ENCODE data around the gene CDKAL1. TPM values are rescaled to one million over a fixed set of nuclear protein-coding genes. Genes with fewer than 3 reads are reported as not detected.

The CDKAL1 gene
- total RNA-seq, 1 experiment from 2014 or later: 16.1 TPM

GRCh38 chr6:21201637-21202350 is 667.5 kb downstream of the CDKAL1 start:
- H2AFZ ChIP-seq: no peak overlapping the region
- H3K27me3 ChIP-seq (ENCODE audit: insufficient read depth, low read depth): no peaks in the 10 kb centered on the region
- no peak overlapping the region for H3K4me2 ChIP-seq
- peak in 1 of 2 experiments; percentile 58 for DNase-seq
- no peaks in the 10 kb centered on the region for H3K36me3 ChIP-seq (ENCODE audit: low read depth)
- BruUV-seq (replicated peaks): no TSS peak
- no peaks in the 10 kb centered on the region for H4K20me1 ChIP-seq (ENCODE audit: insufficient read depth)
- H3K4me1 ChIP-seq (replicated peaks; ENCODE audit: insufficient read depth): peaks cover 7% of the 10 kb centered on the region; the same call in 1 of the 2 replicates
- no peak overlapping the region for H3K27ac ChIP-seq
- no peaks in the 10 kb centered on the region for H3K9me3 ChIP-seq (ENCODE audit: insufficient read depth, low read depth)
- H3K9me2 ChIP-seq (ENCODE audit: insufficient read depth): no peaks in the 10 kb centered on the region
- ChIA-PET POLR2A (ENCODE audit: unreplicated experiment) (no interaction called here), CTCF (interaction anchor here (0.5 kb wide), 1 partner anchor 1178 kb away, joined by 5 read pairs; no protein-coding TSS in a partner anchor)
- H3K4me3 ChIP-seq: no peak overlapping the region
- H3K79me2 ChIP-seq (ENCODE audit: low read depth): no peaks in the 10 kb centered on the region
- no peaks in the 10 kb centered on the region for H3F3A ChIP-seq (ENCODE audit: insufficient read depth, low read depth)
- TF ChIP-seq EZH2 (IDR thresholded peaks at IDR 0.05; ENCODE audit: low read depth) (no peak), CTCF (conservative IDR thresholded peaks at IDR 0.05) (no peak)
- intact Hi-C loops (cut with micrococcal nuclease; ENCODE audit: unreplicated experiment): no loop called here

GRCh38 chr6:21202521-21202920 is 668.3 kb downstream of the CDKAL1 start:
- no TSS peak for BruUV-seq (replicated peaks)
- Histone ChIP-seq H3F3A (ENCODE audit: insufficient read depth, low read depth) (no peaks in the 10 kb centered on the region), H3K79me2 (ENCODE audit: low read depth) (no peaks in the 10 kb centered on the region), H3K4me1 (replicated peaks; ENCODE audit: insufficient read depth) (peaks cover 7% of the 10 kb centered on the region; the same call in 1 of the 2 replicates), H3K9me2 (ENCODE audit: insufficient read depth) (no peaks in the 10 kb centered on the region), H3K27ac (no peak overlapping the region), H3K4me2 (no peak overlapping the region), H2AFZ (no peak overlapping the region), H4K20me1 (ENCODE audit: insufficient read depth) (no peaks in the 10 kb centered on the region), H3K9me3 (ENCODE audit: insufficient read depth, low read depth) (no peaks in the 10 kb centered on the region), H3K36me3 (ENCODE audit: low read depth) (no peaks in the 10 kb centered on the region), H3K4me3 (no peak overlapping the region), H3K27me3 (ENCODE audit: insufficient read depth, low read depth) (no peaks in the 10 kb centered on the region)
- ChIA-PET POLR2A (ENCODE audit: unreplicated experiment) (no interaction called here), CTCF (no interaction called here)
- TF ChIP-seq EZH2 (IDR thresholded peaks at IDR 0.05; ENCODE audit: low read depth) (no peak), CTCF (conservative IDR thresholded peaks at IDR 0.05) (no peak)
- intact Hi-C loops (cut with micrococcal nuclease; ENCODE audit: unreplicated experiment): no loop called here
- DNase-seq: no peak

- Histone ChIP-seq H4K20me1 (ENCODE audit: insufficient read depth) (no peaks in the 10 kb centered on the region), H3K36me3 (ENCODE audit: low read depth) (no peaks in the 10 kb centered on the region), H3K79me2 (ENCODE audit: low read depth) (no peaks in the 10 kb centered on the region), H3K4me2 (no peak overlapping the region), H3K4me1 (replicated peaks; ENCODE audit: insufficient read depth) (peaks cover 7% of the 10 kb centered on the region; the same call in 1 of the 2 replicates), H3F3A (ENCODE audit: insufficient read depth, low read depth) (no peaks in the 10 kb centered on the region), H3K27me3 (ENCODE audit: insufficient read depth, low read depth) (no peaks in the 10 kb centered on the region), H3K4me3 (no peak overlapping the region), H2AFZ (no peak overlapping the region), H3K9me2 (ENCODE audit: insufficient read depth) (no peaks in the 10 kb centered on the region), H3K27ac (no peak overlapping the region), H3K9me3 (ENCODE audit: insufficient read depth, low read depth) (no peaks in the 10 kb centered on the region)
- ChIA-PET POLR2A (ENCODE audit: unreplicated experiment) (no interaction called here), CTCF (no interaction called here)
- intact Hi-C loops (cut with micrococcal nuclease; ENCODE audit: unreplicated experiment): no loop called here
- BruUV-seq (replicated peaks): no TSS peak
- no peak for DNase-seq
- TF ChIP-seq EZH2 (IDR thresholded peaks at IDR 0.05; ENCODE audit: low read depth): no peak
- TF ChIP-seq CTCF (conservative IDR thresholded peaks at IDR 0.05): no peak
These were observed 670.7 kb downstream of the CDKAL1 start for GRCh38 chr6:21204951-21205350.
